Kidney (tissue), 14 donors: Measurements from ENCODE around the gene ZCCHC17. TPM values are rescaled to one million over a fixed set of nuclear protein-coding genes. Genes with fewer than 3 reads are reported as not detected.

Experiments used
- DNase-seq, 5 donors: peaks; one replicate each; pipeline ENCODE4 v3.0.0-alpha.2; 2013 to 2020
- FAIRE-seq: peaks from 2 replicates; lab custom pipeline; 2012; peaks lifted over from hg19 to GRCh38; lab: Jason Lieb, UNC
- H3K27ac ChIP-seq, 2 donors: one replicate each; pipeline ENCODE4 v1.7.0; 2013; ENCODE audit warnings: low read depth in 2 of 2, low read length in 2 of 2, inconsistent platforms in 1 of 2
- H3K27me3 ChIP-seq: one replicate; pipeline ENCODE4 v1.7.1; 2013; ENCODE audit warnings: low read length, inconsistent platforms; ENCODE audit not compliant: control insufficient read depth, insufficient read depth
- H3K36me3 ChIP-seq, 3 donors: one replicate each; pipeline versions ENCODE4 v1.7.0 to v1.7.1; 2013; ENCODE audit warnings: low read length in 3 of 3, control low read depth in 1 of 3, inconsistent platforms in 1 of 3; ENCODE audit not compliant: insufficient read depth in 3 of 3, control insufficient read depth in 2 of 3
- H3K4me1 ChIP-seq, 3 donors: one replicate each; pipeline versions ENCODE4 v1.7.0 to v1.7.1; 2013; ENCODE audit warnings: low read length in 3 of 3, inconsistent platforms in 1 of 3, low read depth in 1 of 3; ENCODE audit not compliant: control insufficient read depth in 2 of 3, insufficient read depth in 2 of 3
- H3K4me3 ChIP-seq, 3 donors: one replicate each; pipeline versions ENCODE4 v1.7.0 to v1.8.1; 2013; ENCODE audit warnings: low read length in 3 of 3, control low read depth in 1 of 3, inconsistent platforms in 1 of 3
- H3K9ac ChIP-seq, 3 donors: one replicate each; pipeline versions ENCODE4 v1.7.0 to v1.7.1; 2013; ENCODE audit warnings: low read length in 3 of 3, control low read depth in 1 of 3, inconsistent platforms in 1 of 3
- H3K9me3 ChIP-seq, 3 donors: one replicate each; pipeline versions ENCODE4 v1.7.0 to v1.7.1; 2013; ENCODE audit warnings: low read length in 3 of 3, control low read depth in 1 of 3, inconsistent platforms in 1 of 3; ENCODE audit not compliant: control insufficient read depth in 2 of 3, insufficient read depth in 1 of 3
- intact Hi-C: fragments of 100-400 bp; cut with DNase I; formaldehyde crosslinking; loops from one replicate; pipeline ENCODE4 v1.11.1; 2022
- polyA plus RNA-seq: library from polyadenylated mRNA; stranded (reverse); fragments of 350-450 nt; fragmentation: Illumina TruSeq; extraction: RNeasy Lipid Tissue Mini Kit (QIAGEN cat#74804); gene quantifications from one replicate; pipeline ENCODE4 v1.2.3, GENCODE V29; 2014; ENCODE audit warnings: low read depth, low replicate concordance; ENCODE audit not compliant: insufficient read depth
- total RNA-seq: library from RNA; stranded (reverse); fragmentation: NEBNext Ultra II Directional; extraction: Animal tissue kit (Norgen Biotek cat#: 25700); gene quantifications from one replicate; pipeline ENCODE4 v1.2.1, GENCODE V29; 2021
- TF ChIP-seq, protein P1 (sequence below): IDR thresholded peaks from 3 replicates; pipeline ENCODE4 v1.5.1; 2012; ENCODE audit warnings: mild to moderate bottlenecking, moderate library complexity, borderline replicate concordance; ENCODE audit not compliant: insufficient read depth; ENCODE audit errors: extremely low read depth
- donor health status: control.
- donor health status: control.
- donor health status: control.
- donor health status: control.
- donor health status: control.
- donor health status: DM: yes; HTN: yes; CAD: no.
- donor health status: Normal renal cell carcinoma (clear cell type).

The ZCCHC17 gene
- total and polyA plus RNA-seq, 2 donors from 2014 or later = 27.5 to 42.0 TPM

DNA sequence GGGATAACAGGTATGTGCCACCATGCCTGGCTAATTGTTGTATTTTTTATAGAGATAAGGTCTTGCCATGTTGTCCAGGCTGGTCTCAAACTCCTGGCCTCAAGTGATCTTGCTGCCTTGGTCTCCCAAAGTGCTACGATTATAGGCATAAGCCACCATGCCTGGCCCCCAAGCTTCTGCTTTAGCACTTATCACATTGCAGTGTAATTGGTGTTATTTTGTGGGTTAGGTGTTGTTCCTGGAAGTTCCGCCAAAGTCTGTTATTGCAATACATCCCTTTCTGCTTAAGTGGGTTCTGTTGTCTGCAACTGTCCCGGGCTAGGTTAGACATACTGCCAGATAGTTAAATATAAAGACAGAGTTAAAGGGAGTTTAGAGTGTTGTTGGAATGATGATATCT is 3.4 kb downstream of the ZCCHC17 start:
- no peaks in the 10 kb centered on the region for H3K36me3 ChIP-seq
- FAIRE-seq (no peak), DNase-seq (no peak)
- H3K4me1 ChIP-seq = peaks cover 3 to 16% (median 12%) of the 10 kb centered on the region in 3 donors
- intact Hi-C loops = no loop called here
- TF ChIP-seq, protein P1, sequence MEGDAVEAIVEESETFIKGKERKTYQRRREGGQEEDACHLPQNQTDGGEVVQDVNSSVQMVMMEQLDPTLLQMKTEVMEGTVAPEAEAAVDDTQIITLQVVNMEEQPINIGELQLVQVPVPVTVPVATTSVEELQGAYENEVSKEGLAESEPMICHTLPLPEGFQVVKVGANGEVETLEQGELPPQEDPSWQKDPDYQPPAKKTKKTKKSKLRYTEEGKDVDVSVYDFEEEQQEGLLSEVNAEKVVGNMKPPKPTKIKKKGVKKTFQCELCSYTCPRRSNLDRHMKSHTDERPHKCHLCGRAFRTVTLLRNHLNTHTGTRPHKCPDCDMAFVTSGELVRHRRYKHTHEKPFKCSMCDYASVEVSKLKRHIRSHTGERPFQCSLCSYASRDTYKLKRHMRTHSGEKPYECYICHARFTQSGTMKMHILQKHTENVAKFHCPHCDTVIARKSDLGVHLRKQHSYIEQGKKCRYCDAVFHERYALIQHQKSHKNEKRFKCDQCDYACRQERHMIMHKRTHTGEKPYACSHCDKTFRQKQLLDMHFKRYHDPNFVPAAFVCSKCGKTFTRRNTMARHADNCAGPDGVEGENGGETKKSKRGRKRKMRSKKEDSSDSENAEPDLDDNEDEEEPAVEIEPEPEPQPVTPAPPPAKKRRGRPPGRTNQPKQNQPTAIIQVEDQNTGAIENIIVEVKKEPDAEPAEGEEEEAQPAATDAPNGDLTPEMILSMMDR = no peak
- H3K27me3 ChIP-seq = no peaks in the 10 kb centered on the region
- H3K9ac ChIP-seq = no peak overlapping the region
- H3K27ac ChIP-seq = no peak overlapping the region
- H3K4me3 ChIP-seq = no peak overlapping the region
- H3K9me3 ChIP-seq = no peaks in the 10 kb centered on the region

DNA sequence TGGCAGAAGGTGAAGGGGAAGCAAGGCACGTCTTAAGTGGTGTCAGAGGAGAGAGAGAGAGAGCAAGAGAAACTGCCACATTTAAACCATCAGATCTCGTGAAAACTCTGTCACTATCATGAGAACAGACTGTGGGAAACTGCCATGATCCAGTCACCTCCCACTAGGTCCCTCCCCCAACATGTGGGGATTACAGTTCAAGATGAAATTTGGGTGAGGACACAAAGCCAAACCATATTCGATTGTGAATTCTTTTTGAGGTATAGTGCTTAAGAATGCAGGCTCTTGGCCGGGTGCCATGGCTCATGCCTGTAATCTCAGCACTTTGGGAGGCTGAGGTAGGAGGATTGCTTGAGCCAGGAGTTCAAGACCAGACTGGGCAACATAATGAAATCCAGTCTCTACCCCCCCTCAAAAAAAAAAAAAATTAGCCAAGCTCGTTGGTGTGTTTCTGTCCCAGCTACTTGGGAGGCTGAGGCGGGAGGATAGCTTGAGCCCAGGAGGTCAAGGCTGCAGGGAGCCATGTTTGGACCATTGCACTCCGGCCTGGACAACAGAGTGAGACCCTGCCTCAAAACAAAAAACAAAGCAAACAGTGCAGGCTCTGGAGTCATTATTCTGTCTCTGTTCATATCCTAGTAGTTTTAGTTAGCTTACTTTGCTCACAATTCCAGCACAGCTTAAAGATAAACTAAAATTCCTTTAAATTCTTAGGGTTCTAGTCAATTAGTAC is 6.0 kb downstream of the ZCCHC17 start:
- no peaks in the 10 kb centered on the region for H3K36me3 ChIP-seq
- intact Hi-C loops = no loop called here
- no peak for FAIRE-seq

DNA sequence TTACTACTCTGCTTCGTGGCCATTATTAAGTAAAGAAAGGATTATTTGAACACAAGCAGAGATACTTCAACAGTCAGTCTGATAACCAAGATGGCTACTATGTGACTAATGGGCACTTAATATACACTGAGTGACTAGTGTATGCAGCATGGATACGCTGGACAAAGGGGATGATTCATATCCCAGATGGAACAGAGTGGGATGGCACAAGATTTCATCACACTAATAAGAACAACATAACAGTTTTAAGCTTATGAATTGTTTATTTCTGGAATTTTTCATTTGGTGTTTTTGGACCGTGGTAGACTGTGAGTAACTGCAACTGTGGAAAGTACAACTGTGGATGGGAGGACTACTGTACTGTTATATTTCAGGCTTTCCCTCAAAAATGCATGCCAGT is 9.4 kb downstream of the ZCCHC17 start:
- Histone ChIP-seq H3K4me3 (no peak overlapping the region), H3K9ac (no peak overlapping the region), H3K27ac (no peak overlapping the region), H3K36me3 (peaks cover 0 to 3% (median 0%) of the 10 kb centered on the region in 3 donors), H3K4me1 (no peaks in the 10 kb centered on the region), H3K9me3 (no peaks in the 10 kb centered on the region), H3K27me3 (no peaks in the 10 kb centered on the region)
- DNase-seq (no peak), FAIRE-seq (no peak)
- TF ChIP-seq, protein P1 = no peak
- intact Hi-C loops = no loop called here

More for the DNA sequence above, 6.0 kb downstream of the ZCCHC17 start:
- Histone ChIP-seq H3K4me3 (no peak overlapping the region), H3K9ac (no peak overlapping the region), H3K4me1 (peaks cover 2 to 5% (median 2%) of the 10 kb centered on the region in 3 donors), H3K27ac (no peak overlapping the region), H3K27me3 (no peaks in the 10 kb centered on the region), H3K9me3 (no peaks in the 10 kb centered on the region)
- TF ChIP-seq, protein P1 = no peak
- DNase-seq = no peak
